G401 (cell line): Measurements from ENCODE around the gene LOX. TPM values are rescaled to one million over a fixed set of nuclear protein-coding genes. Genes with fewer than 3 reads are reported as not detected.
"Not testable (repeated sequence)": the region's sequence is repeated elsewhere in the genome, so short reads cannot be mapped to it uniquely, and the experiment has no call there.

ENCODE experiments used
- DNase-seq: peaks from one replicate; pipeline ENCODE4 v3.0.0-alpha.2; 2015; ENCODE audit warnings: low spot score
- in situ Hi-C: cut with HindIII; loops from 2 replicates; pipeline ENCODE4 v1.10.0; 2016; ENCODE audit warnings: low sequenced_read_pairs, mixed read lengths
- total RNA-seq: library from RNA; depleted of rRNA; stranded (reverse); fragments of >200 nt; shearing (Covaris generic); gene quantifications from 2 replicates; pipeline ENCODE4 v1.2.3, GENCODE V29; 2014

The LOX gene
- total RNA-seq, 1 experiment from 2014 or later, result not detected

DNA sequence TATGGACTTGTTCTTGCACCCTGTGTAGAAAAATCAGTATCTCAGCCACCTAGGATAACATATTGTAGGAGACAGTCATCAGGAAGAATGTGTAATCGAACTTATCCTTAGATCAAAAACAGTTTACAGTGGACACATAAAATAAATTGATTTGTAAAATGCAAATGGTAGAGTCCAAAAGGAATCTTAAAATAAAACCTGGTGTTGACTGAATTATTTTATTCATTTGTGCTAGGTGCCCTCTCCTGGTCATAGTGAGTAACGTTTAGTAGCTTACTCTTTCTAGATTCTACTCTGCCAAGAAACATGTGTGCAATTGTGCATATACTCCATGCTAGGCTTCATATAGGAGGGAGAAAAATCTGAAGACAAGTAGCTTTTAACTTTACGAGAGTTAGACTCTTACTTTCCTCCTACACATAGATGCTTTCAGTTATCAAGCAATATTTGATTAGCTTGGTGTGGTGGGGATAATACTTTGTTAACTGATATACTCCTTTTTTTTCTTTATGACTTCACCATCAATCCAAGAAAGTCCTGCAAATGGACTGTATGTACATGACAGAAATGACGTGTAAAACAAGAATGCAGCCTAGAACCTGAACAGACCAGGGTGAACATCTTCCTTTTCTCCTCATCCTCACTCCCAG is 23.7 kb upstream of the LOX start:
- peak; percentile 33 for DNase-seq
- in situ Hi-C loops, result no loop called here

- no peak for DNase-seq
- in situ Hi-C loops, result no loop called here
These were observed 21.2 kb upstream of the LOX start for GRCh38 chr5:122099060-122099790.

DNA sequence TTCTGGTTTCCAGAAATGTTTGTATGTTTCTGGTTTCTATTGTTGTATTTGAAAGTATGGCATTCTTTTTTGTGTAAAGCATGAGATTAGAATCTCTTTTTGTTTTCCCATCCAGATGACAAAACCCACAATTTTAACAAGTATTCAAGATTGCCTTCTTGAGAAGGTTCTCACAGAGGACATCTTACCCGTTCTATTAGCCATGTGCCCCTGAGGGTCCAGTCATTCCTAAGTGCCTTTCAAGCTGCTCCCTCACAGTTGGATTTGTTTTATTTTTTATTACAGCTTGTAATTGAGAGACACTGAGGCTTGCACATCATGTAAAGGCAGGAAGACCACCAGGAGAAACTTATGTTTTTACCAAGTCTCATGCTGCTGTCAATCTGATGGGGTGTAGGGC is 19.3 kb upstream of the LOX start:
- DNase-seq, result no peak
- in situ Hi-C loops, result no loop called here

DNA sequence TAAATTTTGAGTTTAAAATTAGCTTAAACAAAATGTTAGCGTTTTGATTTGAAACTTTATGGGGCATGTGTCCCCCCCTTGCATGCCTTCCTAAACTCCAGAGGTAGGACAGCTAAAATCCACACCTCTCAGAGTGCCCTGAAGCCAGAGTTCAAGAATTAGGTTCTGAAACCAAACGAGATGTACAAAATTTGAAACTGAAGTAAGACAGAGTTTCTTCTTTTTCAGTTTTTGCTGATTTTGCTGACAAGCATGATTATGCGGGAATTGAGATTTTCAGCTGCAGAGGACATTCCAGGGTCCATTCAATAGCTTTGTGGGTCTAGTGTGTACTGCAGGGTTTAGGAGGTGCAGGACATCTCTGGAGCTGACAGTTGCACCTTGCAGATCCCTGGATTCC is 17.1 kb upstream of the LOX start:
- in situ Hi-C loops, result no loop called here
- DNase-seq, result no peak

DNA sequence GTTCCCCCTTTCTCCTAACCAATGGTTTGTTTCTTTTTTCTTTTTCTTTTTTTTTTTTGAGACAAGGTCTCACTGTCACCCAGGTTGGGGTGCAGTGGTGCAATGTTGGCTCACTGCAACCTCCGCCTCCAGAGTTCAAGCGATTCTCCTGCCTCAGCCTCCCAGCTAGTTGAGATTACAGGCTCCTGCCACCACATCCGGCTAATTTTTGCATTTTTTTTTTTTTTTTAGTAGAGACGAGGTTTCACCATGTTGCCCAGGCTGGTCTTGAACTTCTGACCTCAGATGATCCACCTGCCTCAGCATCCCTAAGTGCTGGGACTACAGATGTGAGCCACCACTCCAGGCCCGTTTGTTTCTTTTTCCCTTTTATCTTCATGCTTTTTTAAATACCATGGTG is 16.2 kb upstream of the LOX start:
- DNase-seq, in situ Hi-C loops: not testable (repeated sequence)

DNA sequence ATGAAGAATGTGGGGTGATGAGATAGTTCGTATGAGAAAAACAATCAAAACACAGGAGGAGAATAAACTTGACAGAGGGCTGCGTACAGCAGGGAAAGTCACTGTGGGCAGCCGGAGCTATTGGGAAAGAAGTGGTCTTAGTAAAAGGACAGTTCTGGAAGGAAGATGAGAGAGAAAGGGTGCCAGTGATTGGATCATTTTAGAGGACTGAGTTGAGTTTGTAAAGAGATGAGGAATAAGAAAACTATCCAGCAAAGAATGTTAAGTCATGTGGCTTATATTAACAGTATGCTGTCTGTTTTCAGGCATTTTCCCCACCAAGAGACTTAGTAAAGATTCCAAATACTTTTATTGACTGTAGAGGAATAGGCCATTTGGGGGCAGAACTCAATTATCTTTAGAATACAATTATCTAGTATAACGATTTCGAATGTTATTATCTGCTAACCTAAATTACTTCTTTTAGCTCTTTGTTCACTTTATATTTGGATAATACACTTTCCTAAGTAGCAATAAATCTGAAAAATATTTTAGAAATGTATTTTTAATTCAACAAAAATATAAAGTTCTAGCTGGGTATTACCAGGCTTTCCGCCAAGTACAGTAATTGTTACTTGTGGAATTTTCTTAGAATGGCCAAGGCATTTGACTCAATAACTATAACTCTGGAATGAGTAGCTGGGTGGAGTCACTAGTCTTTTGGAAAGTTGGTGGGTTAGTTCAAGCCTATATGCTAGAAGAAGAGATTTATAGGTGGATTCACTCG is 15.5 kb upstream of the LOX start:
- DNase-seq, result no peak
- in situ Hi-C loops, result no loop called here

DNA sequence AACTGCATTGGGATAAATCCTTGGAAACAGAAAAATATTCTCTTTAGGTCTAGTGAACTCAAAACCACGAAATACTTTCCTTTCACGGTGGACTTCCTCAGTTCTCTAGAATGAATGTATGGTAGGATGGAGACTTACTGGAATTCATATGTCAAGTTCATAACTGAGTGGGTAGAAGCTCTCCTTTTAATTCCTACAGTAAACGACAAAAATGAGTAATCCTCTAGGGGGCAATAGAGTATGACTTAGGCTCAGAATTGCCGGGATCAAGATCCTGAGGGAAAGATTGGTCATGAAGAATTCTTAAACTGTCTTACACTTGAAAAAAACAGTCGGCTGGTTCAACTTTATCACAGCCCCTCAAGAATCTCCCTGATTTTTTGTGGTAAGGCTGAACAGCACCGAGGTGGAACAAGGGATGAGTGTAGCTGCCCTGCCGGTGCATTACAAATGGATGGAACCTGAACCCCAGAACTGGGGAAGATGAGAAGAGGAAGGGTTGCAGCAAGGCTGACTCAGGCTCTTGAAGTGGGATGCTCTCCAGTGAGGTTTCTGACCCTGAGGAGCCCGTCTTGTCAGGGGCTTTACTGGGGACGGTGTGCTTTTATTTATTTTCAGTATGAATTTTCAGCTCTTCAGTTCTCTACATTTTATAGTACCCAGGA is 14.0 kb upstream of the LOX start:
- DNase-seq, result peak; percentile 14
- in situ Hi-C loops, result no loop called here

- in situ Hi-C loops, result no loop called here
- no peak for DNase-seq
These were observed 11.3 kb upstream of the LOX start for GRCh38 chr5:122089096-122090013.

DNA sequence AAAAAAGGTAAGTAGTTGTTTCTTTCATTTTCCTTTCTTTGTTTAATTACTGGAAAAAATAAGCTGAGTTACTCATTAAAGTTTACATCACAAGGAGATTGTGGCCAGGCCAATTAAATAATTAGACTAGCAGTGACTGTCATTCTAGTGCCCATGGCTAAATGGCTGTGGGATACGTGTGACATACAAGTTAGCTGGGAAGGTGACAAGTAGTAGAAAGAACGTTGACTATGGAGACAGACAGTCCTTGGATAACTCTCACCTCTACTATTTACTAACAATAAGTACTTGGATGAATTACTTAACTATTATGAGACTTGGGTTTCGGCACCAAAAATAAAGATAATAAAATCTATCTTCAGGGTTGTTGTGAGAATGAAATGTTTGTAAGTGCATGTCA is 7.0 kb upstream of the LOX start:
- no peak for DNase-seq
- in situ Hi-C loops, result no loop called here

DNA sequence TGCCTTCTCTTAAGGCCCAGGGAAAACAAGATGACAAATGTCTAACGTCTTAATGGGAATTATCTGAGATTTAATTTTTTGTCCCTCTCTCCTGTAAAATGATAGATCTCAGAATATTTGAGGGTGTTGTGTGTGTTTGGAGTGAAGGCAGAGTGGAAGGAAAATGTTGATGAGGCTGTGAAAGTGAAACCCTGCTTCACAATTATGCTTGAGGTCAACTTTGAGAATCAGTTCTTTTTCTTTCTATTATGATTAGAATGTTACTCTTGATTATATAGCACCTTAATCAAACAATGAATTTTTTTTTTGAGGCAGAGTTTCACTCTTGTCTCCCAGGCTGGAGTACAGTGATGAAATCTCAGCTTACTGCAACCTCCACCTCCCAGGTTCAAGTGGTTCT is 5.5 kb upstream of the LOX start:
- in situ Hi-C loops, result no loop called here
- no peak for DNase-seq

GRCh38 chr5:122081541-122081940 is 3.5 kb upstream of the LOX start:
- in situ Hi-C loops, result no loop called here
- no peak for DNase-seq

DNA sequence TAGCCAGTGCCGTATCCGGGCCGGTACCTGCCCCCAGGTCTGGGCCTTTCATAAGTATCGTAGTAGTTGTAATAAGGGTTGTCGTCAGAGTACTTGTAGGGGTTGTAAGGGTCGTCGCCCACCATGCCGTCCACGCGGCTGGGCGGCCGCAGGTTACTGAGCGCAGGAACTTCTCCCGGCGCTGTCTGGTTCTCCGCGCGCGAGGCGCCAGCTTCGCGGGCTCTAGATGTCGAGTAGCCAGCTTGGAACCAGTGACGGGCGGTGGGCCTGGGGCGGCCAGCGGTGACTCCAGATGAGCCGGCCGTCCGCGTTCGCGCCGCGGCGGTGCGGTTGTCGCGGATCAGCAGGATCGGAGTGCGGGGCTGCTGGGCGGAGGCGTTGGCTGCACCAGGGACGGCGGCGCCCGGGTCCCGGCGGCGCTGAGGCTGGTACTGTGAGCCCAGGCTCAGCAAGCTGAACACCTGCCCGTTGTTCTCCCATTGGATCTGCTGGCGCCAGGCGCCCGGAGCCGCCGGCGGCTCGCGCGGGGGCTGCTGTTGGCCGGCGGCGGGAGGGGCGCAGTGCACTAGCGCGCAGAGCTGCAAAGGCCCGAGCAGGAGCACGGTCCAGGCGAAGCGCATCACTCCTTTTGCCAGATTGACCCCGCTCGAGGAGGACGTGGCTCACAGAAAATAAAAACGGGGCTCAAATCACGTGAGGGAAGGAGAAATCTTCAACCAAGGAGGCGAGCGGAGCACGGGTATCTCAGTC is 518 bp downstream of the LOX start:
- peak; percentile 18 for DNase-seq
- in situ Hi-C loops, result no loop called here

GRCh38 chr5:122076669-122077365 is 1.2 kb downstream of the LOX start:
- DNase-seq, result peak; percentile 45
- in situ Hi-C loops, result no loop called here

DNA sequence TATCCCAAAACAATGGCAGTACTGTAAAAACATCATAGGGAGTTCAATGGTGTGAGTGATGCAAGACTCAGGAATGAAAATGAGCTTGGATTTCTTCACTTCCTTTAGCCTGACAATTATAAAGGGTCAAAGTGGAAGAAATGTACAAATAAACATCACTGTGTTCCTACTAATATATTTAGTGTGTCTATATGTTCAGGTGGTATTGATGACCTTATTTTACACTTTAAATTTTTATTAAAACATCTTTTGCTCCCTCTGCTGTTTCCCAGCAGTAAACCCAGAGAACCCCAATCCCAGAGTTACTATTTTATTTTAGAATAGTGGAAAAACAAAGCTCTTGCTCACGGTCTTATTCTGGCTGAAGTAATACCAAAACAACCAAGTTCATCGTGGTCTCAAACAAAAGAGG is 2.0 kb downstream of the LOX start:
- in situ Hi-C loops, result no loop called here
- no peak for DNase-seq

DNA sequence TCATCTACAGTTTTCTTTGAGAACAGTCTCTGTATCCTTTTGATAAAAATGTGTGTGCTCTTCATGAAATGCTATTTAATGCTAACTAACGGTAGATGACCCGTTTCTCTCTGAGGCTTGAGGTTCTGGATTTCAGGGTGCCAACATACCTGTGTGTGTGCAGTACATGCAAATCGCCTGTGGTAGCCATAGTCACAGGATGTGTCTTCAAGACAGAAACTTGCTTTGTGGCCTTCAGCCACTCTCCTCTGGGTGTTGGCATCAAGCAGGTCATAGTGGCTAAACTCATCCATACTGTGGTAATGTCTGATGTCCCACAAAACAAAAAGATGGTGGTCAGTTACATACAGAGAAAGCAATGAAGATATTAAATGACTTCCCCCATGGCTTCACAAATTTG is 4.2 kb downstream of the LOX start:
- no peak for DNase-seq
- in situ Hi-C loops, result no loop called here

- in situ Hi-C loops, result no loop called here
- DNase-seq, result no peak
These were observed 5.0 kb downstream of the LOX start for GRCh38 chr5:122073018-122073417.

GRCh38 chr5:122067390-122067789 is 10.7 kb downstream of the LOX start:
- in situ Hi-C loops, result no loop called here
- DNase-seq, result no peak

DNA sequence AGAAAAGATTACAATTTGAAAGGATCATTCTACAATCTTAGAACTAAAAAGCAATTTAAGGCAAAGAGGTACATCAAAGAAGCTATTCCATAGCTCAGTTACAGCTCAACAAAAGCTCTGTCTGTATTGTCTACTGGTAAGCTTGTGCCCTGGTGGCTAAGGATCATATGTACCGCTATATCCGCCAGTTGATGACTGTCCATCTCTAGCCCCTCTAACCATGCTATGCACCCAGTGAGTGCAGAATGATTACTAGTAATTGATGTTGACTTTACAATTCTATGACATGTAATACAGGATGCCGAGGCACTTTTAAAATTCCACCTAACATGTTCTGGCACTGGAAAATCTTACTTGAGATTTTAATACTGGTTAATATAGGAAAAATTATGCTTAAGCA is 13.1 kb downstream of the LOX start:
- DNase-seq, result no peak
- in situ Hi-C loops, result no loop called here
